Glomerular visceral epithelial cell (primary cell): ENCODE measurements around the gene GK.
A peak's percentile ranks its signal among the peaks of the same experiment; 100 is the strongest.
"Not testable (repeated sequence)": the region's sequence is repeated elsewhere in the genome, so short reads cannot be mapped to it uniquely, and the experiment has no call there.

Experiments used
- DNase-seq: peaks from one replicate; pipeline ENCODE4 v3.0.0-alpha.2; 2016; ENCODE audit errors: extremely low spot score

Gene GK

DNA sequence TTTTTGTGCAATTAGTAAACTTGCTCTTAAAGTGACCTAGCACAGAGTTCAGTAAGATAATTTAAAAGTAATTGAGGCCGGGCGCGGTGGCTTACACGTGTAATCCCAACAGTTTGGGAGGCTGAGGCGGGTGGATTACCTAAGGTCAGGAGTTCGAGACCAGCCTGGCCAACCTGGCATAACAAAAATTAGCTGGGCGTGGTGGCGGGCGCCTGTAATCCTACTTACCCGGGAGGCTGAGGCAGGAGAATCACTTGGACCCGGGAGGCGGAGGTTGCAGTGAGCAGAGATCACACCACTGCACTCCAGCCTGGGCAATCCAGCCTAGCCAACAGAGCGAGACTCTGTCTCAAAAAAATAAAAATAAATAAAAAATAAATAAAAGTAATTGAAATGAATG lies 1.2 kb downstream of the GK start:
- not testable (repeated sequence) for DNase-seq

DNA sequence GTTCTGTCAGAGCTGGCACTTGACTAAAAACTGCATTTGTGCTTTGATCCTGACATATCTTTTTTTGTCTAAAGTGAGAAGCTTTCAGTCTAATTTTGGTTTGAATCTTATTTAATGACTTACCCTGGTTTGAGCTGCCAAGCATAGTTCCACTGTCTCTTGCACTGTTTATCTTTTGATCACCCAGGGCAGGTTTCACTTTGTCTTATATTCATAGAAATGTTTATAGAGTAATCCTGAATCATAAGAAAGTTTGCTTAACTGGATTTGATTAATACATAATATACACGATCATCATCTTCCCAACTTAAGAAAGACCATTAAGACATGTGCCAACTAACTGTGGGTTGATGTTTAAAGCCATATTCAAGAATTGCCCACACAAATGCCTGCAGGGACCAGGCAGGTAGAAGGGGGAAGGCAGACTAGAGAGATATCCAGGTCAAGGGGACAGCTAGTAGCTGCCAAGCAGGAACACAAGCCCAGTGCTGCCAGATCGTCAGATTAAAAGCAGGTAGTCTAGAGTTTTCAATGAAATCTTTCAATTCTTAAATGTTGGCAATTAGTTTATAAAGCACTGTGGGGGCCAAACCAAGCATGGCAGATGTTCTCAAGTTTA lies 1.9 kb downstream of the GK start:
- DNase-seq: no peak

DNA sequence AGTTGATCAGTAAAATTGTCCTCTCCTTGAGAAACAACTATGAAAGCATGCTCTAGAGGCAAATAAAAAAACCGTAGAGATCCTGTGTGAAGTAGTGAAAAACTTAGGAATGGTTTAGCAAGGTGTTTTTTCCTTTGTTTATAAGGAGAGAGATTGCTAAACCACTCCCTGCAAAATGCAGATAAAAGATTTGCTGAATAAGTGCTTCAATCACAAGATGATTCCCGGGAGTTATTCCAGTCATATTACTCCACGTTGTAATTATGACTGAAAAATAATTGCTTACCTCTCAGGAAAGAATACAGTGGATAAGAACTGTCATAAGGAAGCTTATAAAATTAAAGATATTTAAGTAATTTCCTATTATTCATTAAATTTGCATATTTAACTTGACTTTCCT lies 2.8 kb downstream of the GK start:
- no peak for DNase-seq

DNA sequence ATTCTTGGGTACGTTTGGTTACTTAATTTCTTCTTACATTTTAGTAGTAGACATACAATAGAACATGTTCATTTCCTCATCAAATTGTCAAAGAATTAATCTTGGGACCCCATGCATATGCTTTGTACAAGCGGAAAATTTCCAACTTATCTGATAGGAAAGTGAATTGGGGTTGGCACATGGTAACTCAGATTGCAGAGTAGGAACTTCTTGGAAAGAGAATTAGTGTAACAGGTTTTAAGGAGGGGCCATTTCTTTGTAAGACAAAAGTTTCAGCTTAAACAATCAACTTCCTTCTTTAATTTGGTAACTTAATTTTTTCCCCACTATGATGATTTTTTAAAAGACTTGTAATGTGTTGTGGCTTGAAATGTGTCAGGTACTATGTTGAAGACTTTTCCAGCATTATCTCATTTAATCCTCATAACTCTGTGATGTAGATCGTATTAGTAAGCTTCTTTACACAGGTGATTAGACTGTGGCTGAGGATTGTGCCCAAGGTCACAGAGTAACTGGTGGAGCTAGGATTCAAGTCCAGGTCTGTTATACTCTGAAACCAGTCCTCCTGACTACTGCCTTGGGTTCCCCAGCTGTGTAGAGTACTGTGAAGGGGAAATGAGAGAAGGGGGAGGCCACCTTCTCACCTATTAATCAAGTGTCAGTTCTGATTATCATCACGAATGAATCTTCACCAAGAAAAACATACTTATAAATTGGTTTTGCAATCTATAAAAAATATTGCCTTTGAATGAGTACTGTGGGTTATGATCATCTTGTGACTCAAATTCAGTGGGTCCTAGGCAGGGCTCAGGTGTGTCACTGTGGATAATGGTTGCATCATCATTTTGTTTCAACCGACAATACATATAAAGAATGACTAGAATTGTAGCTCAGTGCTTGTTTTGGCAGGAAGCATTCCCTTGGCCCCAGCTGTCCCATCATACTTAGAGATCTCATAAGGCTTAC lies 4.3 kb downstream of the GK start:
- no peak for DNase-seq

- DNase-seq: peak; percentile 7
Observed at GRCh38 chrX:30659421-30659820, 6.2 kb downstream of the GK start.

- DNase-seq: no peak
Observed at GRCh38 chrX:30661228-30661627, 8.0 kb downstream of the GK start.

- DNase-seq: no peak
Observed at GRCh38 chrX:30663322-30663721, 10.1 kb downstream of the GK start.

DNA sequence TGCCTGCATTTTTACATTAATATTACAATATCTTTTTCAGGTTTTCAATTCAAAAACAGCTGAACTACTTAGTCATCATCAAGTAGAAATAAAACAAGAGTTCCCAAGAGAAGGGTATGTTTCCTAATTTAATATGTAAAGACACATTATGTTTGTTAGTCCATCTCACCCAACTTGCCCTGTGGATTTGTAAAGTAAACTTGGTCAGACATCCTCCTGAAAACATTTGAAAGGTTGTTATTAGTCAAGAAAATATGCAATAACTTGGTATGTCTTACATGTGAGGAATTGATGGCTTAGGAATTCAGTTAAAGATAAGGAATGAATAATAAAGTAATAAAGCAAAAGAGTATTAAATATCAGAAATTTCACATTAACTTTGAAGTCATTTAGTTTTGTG lies 12.2 kb downstream of the GK start:
- no peak for DNase-seq

- DNase-seq: no peak
Observed at GRCh38 chrX:30666094-30666493, 12.9 kb downstream of the GK start.

- DNase-seq: no peak
Observed at GRCh38 chrX:30668581-30668980, 15.4 kb downstream of the GK start.

DNA sequence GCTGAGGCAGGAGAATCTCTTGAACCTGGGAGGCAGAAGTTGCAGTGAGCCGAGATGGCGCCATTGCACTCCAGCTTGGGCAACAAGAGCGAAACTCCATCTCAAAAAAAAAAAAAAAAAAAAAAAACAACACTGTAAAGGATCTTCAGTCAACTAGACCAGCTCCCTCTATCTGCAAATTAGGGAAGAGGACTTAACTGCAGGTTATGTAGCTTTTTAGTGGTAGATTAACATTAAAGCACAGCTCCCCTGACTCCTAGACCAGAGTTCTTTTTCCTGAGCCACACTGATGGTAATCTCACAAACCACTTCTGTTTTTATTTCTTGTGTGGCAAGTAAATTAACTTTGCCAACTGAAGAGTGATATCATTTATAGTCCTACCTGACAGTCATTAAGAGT lies 18.0 kb downstream of the GK start:
- DNase-seq: not testable (repeated sequence)

DNA sequence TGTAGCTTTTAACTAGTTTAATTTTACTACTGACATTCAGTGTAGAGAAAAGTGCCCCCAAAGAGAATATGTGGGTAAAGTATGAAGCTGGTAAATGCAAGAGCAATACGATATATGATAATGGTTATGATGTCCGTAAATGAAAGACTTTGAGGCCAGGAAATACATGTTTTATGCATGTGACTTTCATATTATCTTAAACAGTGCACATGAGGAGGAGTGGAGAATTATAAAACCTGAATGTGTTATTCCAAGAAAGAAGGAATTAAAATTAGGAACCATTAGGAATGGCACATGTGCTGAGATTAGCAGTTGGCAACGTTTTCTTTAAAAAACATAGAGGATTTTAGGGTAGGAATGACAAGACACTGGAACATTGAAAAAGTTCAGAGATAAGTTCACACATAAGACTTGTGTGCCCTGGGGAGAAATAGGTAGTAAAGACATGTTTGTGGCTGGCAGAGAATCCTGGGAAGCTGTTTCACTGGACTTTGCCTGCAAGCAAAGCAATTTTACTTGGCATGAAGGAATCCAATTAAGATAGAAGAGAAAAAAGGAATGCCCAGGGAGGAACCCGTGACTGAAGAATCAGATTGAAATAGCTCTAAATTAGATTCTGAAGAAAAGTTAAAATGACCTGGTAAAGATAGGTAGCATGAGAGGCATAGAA lies 20.0 kb downstream of the GK start:
- DNase-seq: no peak

DNA sequence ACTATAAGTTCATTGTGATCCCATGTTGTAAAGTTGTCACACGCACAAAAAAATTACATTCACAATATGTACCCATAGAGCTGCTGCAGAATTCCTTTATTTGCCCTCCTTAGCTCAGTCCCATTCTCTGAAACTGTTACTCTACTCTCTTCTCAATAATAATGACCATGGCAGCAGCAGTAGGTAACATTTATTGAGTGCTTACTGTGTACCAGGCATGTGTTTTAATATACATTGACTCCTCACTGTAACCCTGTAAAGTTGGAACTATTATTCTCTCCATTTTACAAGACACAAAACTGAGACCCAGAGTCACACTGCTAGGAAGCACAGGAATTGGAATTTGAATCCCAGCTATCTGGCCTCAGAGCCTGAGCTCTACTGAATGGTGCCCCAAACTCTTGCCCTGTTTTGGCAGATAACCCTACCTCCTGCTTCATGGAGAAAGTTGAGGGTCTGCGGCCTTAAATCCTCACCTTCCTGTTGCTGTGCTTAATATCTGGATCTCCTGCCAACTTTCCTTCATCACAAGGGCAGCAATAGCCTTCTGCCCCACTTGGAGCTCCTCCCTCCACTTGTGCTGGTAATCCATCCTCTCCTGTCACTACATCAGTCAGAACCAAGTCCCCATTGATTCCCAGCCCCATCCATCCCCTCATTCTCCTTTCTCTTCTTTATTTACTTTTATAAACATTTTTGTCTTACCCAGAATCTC lies 20.8 kb downstream of the GK start:
- no peak for DNase-seq

GRCh38 chrX:30674799-30675198 lies 21.6 kb downstream of the GK start:
- DNase-seq: no peak

GRCh38 chrX:30679369-30679768 lies 26.1 kb downstream of the GK start:
- no peak for DNase-seq

- DNase-seq: no peak
Observed at GRCh38 chrX:30680618-30681017, 27.4 kb downstream of the GK start.

DNA sequence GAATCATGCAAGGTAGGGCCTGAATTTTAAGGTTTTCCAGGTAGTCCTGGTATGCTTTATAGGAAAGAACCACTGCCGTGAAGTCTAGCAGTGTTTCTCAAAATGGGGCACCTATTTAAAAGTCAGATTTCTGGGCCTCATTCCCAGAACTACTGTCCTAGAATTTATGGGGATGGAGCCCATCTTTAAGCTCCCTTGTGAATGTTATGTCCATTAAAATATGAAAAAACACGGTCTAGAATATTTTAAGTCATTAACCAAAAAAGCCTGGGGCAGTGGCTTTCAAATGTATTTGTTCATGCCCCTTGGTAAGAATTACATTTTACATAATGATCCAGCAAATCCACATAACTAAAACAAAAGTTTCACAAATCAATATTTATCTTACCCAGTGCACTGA lies 35.4 kb downstream of the GK start:
- no peak for DNase-seq

DNA sequence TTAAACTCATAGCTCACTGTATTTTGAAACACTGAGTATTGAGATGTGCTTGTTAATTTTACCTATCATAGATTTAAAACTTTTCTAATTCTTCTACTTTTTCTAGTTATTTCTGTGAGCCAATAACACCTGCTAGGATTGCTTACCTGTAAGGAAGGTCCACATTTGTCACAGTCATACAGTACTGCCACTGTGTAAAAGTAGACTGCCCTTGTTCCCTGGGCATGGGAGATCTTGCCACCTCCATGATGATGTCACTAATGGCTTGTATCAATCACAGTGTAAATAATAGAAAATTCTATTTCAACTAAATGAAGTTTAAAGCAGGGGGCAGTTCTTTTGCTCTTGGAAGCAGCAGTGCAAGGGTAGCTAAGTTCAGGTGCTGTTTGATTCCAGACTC lies 35.9 kb downstream of the GK start:
- DNase-seq: no peak

DNA sequence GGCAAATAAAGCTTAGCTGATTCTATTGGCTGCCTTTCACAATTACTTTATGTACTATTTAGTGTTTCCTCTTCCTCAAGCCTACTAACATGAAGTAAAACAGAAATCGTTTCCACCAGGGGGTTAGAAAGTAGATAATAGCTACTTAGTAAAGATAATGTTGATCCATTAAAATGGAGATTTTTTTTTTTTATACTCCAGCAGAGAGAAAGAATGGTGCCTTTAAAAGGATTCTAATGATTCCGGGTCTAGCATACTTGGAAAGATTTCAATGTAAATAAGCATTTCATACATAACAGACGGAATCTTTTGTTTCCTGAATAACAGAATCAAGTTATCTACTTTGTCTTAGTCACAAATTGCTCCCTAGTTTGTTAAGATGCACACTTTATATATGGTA lies 37.1 kb downstream of the GK start:
- DNase-seq: no peak

DNA sequence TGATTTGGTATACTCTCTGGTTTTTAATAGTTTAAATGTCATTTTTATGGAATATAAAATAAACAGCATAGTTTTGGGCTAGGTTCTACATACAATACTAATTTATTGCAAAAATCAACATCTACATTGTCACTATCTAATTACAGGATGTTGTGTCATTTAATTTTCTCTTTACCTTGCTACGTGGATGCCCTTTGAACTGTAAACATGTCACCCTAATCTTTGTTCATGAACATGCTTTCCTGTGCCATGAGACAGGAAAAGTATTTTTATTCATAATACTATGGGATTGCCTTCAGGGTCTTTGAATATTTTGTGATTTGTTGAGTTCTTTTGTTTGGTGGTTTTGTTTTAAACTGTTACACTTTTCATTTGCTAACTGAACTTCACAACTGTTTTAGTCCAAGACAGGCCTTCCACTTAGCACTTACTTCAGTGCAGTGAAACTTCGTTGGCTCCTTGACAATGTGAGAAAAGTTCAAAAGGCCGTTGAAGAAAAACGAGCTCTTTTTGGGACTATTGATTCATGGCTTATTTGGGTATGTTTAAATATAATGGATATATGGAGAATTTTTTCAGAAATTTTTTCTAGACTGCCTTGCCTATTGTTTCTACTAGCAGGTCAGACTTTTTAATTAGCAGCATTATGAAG lies 40.9 kb downstream of the GK start:
- no peak for DNase-seq

- DNase-seq: peak; percentile 13
Observed at GRCh38 chrX:30702736-30703135, 49.5 kb downstream of the GK start.
